ENCODE measurements around the gene SS18.
A peak's percentile ranks its signal among the peaks of the same experiment; 100 is the strongest.

Gene SS18

GRCh38 chr18:26059357-26059756 lies 31.1 kb downstream of the SS18 start:
- DNase-seq (ENCODE audit: insufficient read length) (no peak), FAIRE-seq (no peak)
- no peak for TF ChIP-seq POLR2A (IDR thresholded peaks at IDR 0.05; ENCODE audit: low read depth, low read length)
- TF ChIP-seq TAF1 (IDR thresholded peaks at IDR 0.05; ENCODE audit: borderline replicate concordance, low read depth, low read length) = no peak
- no peak for TF ChIP-seq POLR2AphosphoS5 (IDR thresholded peaks at IDR 0.05; ENCODE audit: low read depth, low read length)

- FAIRE-seq = no peak
- TF ChIP-seq TAF1 (IDR thresholded peaks at IDR 0.05; ENCODE audit: borderline replicate concordance, low read depth, low read length) (no peak), POLR2AphosphoS5 (IDR thresholded peaks at IDR 0.05; ENCODE audit: low read depth, low read length) (no peak), POLR2A (IDR thresholded peaks at IDR 0.05; ENCODE audit: low read depth, low read length) (no peak)
- no peak for DNase-seq (ENCODE audit: insufficient read length)
Measured at GRCh38 chr18:26057344-26057773, 33.1 kb downstream of the SS18 start.

GRCh38 chr18:26056291-26056690 lies 34.1 kb downstream of the SS18 start:
- no peak for DNase-seq (ENCODE audit: insufficient read length)
- TF ChIP-seq TAF1 (IDR thresholded peaks at IDR 0.05; ENCODE audit: borderline replicate concordance, low read depth, low read length) (no peak), POLR2A (IDR thresholded peaks at IDR 0.05; ENCODE audit: low read depth, low read length) (no peak), POLR2AphosphoS5 (IDR thresholded peaks at IDR 0.05; ENCODE audit: low read depth, low read length) (no peak)
- no peak for FAIRE-seq

DNA sequence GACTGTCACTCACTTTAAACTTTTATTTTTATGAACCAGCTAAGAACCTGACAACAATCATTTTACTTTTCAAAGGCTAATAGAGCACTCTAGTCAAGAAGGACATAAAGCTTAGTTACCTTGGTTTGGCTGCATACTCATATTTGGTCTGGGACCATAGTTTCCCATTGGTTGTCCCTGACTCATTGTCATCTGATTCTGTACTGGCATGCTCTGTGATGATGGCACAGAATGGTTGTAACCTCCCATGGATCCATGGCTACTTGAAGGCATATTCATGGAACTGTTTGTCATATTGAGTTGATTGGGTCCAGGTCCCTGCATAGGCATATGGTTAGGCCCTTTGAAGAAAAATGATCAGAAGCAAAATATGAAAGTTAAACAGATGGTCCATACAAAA lies 37.9 kb downstream of the SS18 start:
- FAIRE-seq (no peak), DNase-seq (ENCODE audit: insufficient read length) (no peak)
- TF ChIP-seq POLR2A (IDR thresholded peaks at IDR 0.05; ENCODE audit: low read depth, low read length) (no peak), POLR2AphosphoS5 (IDR thresholded peaks at IDR 0.05; ENCODE audit: low read depth, low read length) (no peak), TAF1 (IDR thresholded peaks at IDR 0.05; ENCODE audit: borderline replicate concordance, low read depth, low read length) (no peak)

DNA sequence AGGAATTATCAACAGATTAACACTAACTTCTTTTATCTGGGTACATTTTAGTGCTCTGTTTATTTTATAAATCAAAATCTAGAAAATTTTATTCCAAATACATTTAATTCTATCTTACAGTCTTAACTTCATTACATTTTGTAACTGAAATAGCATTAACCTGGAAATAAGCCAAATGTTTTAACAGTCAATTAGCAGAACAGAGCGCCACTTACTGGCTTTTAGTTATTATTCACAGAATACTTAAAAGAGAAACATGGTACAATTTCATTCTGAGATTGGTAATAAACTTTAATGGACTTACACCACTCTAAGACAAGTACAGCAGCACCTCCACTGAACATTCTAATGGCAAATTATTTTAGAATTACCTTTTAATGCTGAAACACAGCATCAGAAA lies 38.6 kb downstream of the SS18 start:
- FAIRE-seq (no peak), DNase-seq (ENCODE audit: insufficient read length) (no peak)
- TF ChIP-seq POLR2AphosphoS5 (IDR thresholded peaks at IDR 0.05; ENCODE audit: low read depth, low read length) (no peak), POLR2A (IDR thresholded peaks at IDR 0.05; ENCODE audit: low read depth, low read length) (no peak), TAF1 (IDR thresholded peaks at IDR 0.05; ENCODE audit: borderline replicate concordance, low read depth, low read length) (no peak)

GRCh38 chr18:26046419-26047077 lies 43.9 kb downstream of the SS18 start:
- TF ChIP-seq TAF1 (IDR thresholded peaks at IDR 0.05; ENCODE audit: borderline replicate concordance, low read depth, low read length) = no peak
- no peak for TF ChIP-seq POLR2A (IDR thresholded peaks at IDR 0.05; ENCODE audit: low read depth, low read length)
- TF ChIP-seq POLR2AphosphoS5 (IDR thresholded peaks at IDR 0.05; ENCODE audit: low read depth, low read length) = no peak
- DNase-seq (ENCODE audit: insufficient read length) (no peak), FAIRE-seq (no peak)

- TF ChIP-seq POLR2AphosphoS5 (IDR thresholded peaks at IDR 0.05; ENCODE audit: low read depth, low read length) (no peak), POLR2A (IDR thresholded peaks at IDR 0.05; ENCODE audit: low read depth, low read length) (no peak), TAF1 (IDR thresholded peaks at IDR 0.05; ENCODE audit: borderline replicate concordance, low read depth, low read length) (no peak)
- DNase-seq (ENCODE audit: insufficient read length) = no peak
- no peak for FAIRE-seq
Measured at GRCh38 chr18:26044807-26045206, 45.6 kb downstream of the SS18 start.

DNA sequence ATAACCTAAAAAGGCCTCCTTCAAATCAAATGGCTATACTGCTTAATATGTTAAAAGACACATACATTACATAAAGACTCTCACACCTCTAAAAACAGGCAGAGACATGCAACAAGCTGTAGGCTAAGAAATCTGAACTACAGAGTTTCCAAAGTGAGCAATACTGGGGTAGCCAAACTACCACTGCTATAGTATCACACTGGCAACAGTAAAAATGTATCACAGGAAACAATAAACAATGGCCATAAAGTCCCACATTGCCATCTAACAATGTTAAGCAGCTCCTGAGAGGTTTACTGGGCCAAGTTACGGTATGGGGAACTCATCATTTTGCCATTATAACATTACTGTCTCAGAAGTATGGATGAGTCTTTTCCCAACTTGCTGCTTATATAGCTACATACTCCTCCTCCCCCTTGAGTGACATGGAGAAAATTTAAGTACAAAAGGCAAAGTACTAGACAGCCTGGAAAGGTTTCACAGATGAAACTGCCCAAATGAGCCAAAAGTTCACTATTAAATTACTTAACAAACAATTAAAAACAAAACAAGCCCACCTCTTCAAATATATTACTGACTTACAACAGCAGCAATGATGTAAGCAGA lies 50.3 kb downstream of the SS18 start:
- TF ChIP-seq POLR2AphosphoS5 (IDR thresholded peaks at IDR 0.05; ENCODE audit: low read depth, low read length) (no peak), POLR2A (IDR thresholded peaks at IDR 0.05; ENCODE audit: low read depth, low read length) (no peak), TAF1 (IDR thresholded peaks at IDR 0.05; ENCODE audit: borderline replicate concordance, low read depth, low read length) (no peak)
- DNase-seq (ENCODE audit: insufficient read length) = no peak
- peak; percentile 74 for FAIRE-seq

- FAIRE-seq (no peak), DNase-seq (ENCODE audit: insufficient read length) (no peak)
- TF ChIP-seq POLR2AphosphoS5 (IDR thresholded peaks at IDR 0.05; ENCODE audit: low read depth, low read length) = no peak
- TF ChIP-seq POLR2A (IDR thresholded peaks at IDR 0.05; ENCODE audit: low read depth, low read length) = no peak
- no peak for TF ChIP-seq TAF1 (IDR thresholded peaks at IDR 0.05; ENCODE audit: borderline replicate concordance, low read depth, low read length)
Measured at GRCh38 chr18:26039203-26039602, 51.2 kb downstream of the SS18 start.

DNA sequence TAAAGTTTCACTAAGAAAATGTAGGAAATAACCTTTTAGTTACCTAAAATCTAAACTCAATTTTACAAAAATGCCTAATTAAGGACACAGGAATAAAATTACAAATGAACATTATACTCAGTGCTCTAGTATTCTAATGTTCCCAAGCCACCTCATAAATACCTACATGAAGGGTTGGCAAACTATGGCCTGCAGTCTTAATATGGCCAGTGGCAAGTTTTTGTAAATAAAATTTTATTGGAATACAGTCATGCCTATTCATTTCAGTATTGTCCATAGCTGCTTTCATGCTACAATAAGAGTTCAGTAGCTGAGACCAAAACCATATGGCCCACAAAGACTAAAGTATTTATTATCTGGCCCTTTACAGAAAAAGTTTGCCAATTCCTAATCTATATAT lies 53.8 kb downstream of the SS18 start:
- FAIRE-seq = no peak
- no peak for DNase-seq (ENCODE audit: insufficient read length)
- TF ChIP-seq POLR2A (IDR thresholded peaks at IDR 0.05; ENCODE audit: low read depth, low read length) (no peak), TAF1 (IDR thresholded peaks at IDR 0.05; ENCODE audit: borderline replicate concordance, low read depth, low read length) (no peak), POLR2AphosphoS5 (IDR thresholded peaks at IDR 0.05; ENCODE audit: low read depth, low read length) (no peak)

- TF ChIP-seq TAF1 (IDR thresholded peaks at IDR 0.05; ENCODE audit: borderline replicate concordance, low read depth, low read length) = no peak
- TF ChIP-seq POLR2AphosphoS5 (IDR thresholded peaks at IDR 0.05; ENCODE audit: low read depth, low read length) = no peak
- TF ChIP-seq POLR2A (IDR thresholded peaks at IDR 0.05; ENCODE audit: low read depth, low read length) = no peak
- DNase-seq (ENCODE audit: insufficient read length) = no peak
- no peak for FAIRE-seq
Measured at GRCh38 chr18:26034850-26035497, 55.4 kb downstream of the SS18 start.

GRCh38 chr18:26022585-26022984 lies 67.8 kb downstream of the SS18 start:
- no peak for FAIRE-seq
- TF ChIP-seq POLR2AphosphoS5 (IDR thresholded peaks at IDR 0.05; ENCODE audit: low read depth, low read length) (no peak), POLR2A (IDR thresholded peaks at IDR 0.05; ENCODE audit: low read depth, low read length) (no peak), TAF1 (IDR thresholded peaks at IDR 0.05; ENCODE audit: borderline replicate concordance, low read depth, low read length) (no peak)
- no peak for DNase-seq (ENCODE audit: insufficient read length)

Data from GM12892 (cell line).